ENCODE measurements around the gene APBB1. TPM values are rescaled to one million over a fixed set of nuclear protein-coding genes. Genes with fewer than 3 reads are reported as not detected.
"Not testable (repeated sequence)": the region's sequence is repeated elsewhere in the genome, so short reads cannot be mapped to it uniquely, and the experiment has no call there.

Gene APBB1
- total RNA-seq, 1 donor from 2014 or later = 29.2 TPM

DNA sequence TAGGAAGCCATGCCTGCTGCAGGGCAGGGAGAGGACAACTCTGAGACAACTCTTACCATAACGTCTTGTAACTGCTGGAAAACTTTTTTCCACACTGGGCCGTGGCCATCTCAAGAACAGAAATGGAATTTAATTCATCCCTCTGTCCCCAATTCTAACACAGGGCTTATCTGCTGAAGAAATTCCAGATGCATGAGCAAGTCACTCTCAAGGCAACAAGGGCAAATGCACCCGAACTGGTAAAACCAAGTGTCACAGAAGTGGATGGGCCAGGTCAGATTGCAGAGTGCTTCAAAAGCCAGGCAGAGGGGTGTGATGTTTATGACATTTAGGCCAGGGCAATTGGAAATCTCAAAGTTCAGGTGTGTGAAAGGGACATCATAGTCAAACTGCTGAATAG lies 21.3 kb downstream of the APBB1 start:
- H3K27me3 ChIP-seq = no peaks in the 10 kb centered on the region
- intact Hi-C loops (cut with DNase I) = no loop called here
- no peak for DNase-seq (ENCODE audit: low spot score in 2 of 2)
- TF ChIP-seq, protein P1, sequence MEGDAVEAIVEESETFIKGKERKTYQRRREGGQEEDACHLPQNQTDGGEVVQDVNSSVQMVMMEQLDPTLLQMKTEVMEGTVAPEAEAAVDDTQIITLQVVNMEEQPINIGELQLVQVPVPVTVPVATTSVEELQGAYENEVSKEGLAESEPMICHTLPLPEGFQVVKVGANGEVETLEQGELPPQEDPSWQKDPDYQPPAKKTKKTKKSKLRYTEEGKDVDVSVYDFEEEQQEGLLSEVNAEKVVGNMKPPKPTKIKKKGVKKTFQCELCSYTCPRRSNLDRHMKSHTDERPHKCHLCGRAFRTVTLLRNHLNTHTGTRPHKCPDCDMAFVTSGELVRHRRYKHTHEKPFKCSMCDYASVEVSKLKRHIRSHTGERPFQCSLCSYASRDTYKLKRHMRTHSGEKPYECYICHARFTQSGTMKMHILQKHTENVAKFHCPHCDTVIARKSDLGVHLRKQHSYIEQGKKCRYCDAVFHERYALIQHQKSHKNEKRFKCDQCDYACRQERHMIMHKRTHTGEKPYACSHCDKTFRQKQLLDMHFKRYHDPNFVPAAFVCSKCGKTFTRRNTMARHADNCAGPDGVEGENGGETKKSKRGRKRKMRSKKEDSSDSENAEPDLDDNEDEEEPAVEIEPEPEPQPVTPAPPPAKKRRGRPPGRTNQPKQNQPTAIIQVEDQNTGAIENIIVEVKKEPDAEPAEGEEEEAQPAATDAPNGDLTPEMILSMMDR (IDR thresholded peaks at IDR 0.05) = no peak
- H3K4me3 ChIP-seq = no peak overlapping the region
- H3K9me3 ChIP-seq = no peaks in the 10 kb centered on the region
- H3K27ac ChIP-seq = peak overlapping the region in 1 of 2 donors; percentile 46
- peaks cover 44 to 71% of the 10 kb centered on the region in 2 donors for H3K36me3 ChIP-seq
- peaks cover 0 to 5% of the 10 kb centered on the region in 2 donors for H3K4me1 ChIP-seq

GRCh38 chr11:6397156-6397555 lies 21.7 kb downstream of the APBB1 start:
- Histone ChIP-seq H3K4me1 (peaks cover 0 to 5% of the 10 kb centered on the region in 2 donors), H3K36me3 (peaks cover 41 to 67% of the 10 kb centered on the region in 2 donors), H3K4me3 (no peak overlapping the region), H3K9me3 (no peaks in the 10 kb centered on the region), H3K27me3 (no peaks in the 10 kb centered on the region), H3K27ac (peak overlapping the region in 1 of 2 donors; percentile 46)
- intact Hi-C loops (cut with DNase I) = no loop called here
- TF ChIP-seq, protein P1 (IDR thresholded peaks at IDR 0.05) = no peak
- DNase-seq (ENCODE audit: low spot score in 2 of 2) = no peak

DNA sequence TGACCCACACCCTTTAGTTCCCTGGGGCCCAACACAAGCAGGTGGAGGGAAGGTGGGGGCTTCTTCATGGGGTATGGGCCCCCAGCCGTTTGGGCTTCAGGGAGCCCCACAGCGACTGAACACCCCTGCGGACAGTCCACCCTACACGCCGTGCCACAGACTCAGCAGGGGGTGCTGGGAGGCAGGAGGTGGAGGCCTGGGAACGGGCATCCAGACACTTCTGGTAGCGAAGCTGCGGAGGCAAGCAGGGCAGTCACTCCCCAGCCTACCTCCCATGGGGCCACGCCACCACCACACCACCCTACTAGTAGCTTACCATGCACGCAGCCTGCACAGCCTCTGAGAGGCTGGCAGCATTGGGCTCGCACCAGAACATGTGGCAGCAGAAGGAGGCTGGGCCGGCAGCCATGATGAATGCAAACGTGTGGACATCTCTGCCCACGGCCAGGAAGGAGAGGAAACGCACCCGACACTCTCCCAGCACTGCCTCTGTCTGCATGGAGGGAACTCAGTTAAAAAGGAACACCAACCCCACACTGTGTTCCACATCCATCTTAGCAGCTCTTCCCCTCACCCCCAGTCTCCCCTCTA lies 23.3 kb downstream of the APBB1 start:
- H3K27me3 ChIP-seq = no peaks in the 10 kb centered on the region
- peaks cover 29 to 51% of the 10 kb centered on the region in 2 donors for H3K36me3 ChIP-seq
- TF ChIP-seq, protein P1 (IDR thresholded peaks at IDR 0.05) = no peak
- no peak overlapping the region for H3K27ac ChIP-seq
- peaks cover 9 to 14% of the 10 kb centered on the region in 2 donors for H3K4me1 ChIP-seq
- intact Hi-C loops (cut with DNase I) = no loop called here
- H3K4me3 ChIP-seq = no peak overlapping the region
- DNase-seq (ENCODE audit: low spot score in 2 of 2) = no peak
- H3K9me3 ChIP-seq = no peaks in the 10 kb centered on the region

DNA sequence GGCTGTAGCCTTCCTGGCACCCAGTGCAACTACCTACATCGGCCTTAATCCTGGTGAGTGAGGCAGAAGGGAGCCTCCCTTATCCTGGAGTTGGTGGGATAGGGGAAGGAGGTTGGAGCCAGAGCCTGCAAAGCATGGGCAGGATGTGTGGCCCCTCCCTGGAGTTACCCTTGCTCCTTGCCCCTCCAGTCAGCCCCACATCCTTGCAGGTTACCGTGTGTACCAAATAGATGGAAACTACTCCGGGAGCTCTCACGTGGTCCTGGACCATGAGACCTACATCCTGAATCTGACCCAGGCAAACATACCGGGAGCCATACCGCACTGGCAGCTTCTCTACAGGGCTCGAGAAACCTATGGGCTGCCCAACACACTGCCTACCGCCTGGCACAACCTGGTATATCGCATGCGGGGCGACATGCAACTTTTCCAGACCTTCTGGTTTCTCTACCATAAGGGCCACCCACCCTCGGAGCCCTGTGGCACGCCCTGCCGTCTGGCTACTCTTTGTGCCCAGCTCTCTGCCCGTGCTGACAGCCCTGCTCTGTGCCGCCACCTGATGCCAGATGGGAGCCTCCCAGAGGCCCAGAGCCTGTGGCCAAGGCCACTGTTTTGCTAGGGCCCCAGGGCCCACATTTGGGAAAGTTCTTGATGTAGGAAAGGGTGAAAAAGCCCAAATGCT lies 24.8 kb downstream of the APBB1 start:
- intact Hi-C loops (cut with DNase I) = loop anchor here (5.0 kb wide), 3 partner anchors 113 to 288 kb away; partner anchors contain the start of genes ILK, MRPL17 and RRP8
- no peaks in the 10 kb centered on the region for H3K27me3 ChIP-seq
- no peak overlapping the region for H3K4me3 ChIP-seq
- no peak overlapping the region for H3K27ac ChIP-seq
- no peak for DNase-seq (ENCODE audit: low spot score in 2 of 2)
- H3K9me3 ChIP-seq = no peaks in the 10 kb centered on the region
- H3K4me1 ChIP-seq = peaks cover 9 to 19% of the 10 kb centered on the region in 2 donors
- TF ChIP-seq, protein P1 (IDR thresholded peaks at IDR 0.05) = no peak
- H3K36me3 ChIP-seq = peaks cover 28 to 36% of the 10 kb centered on the region in 2 donors

GRCh38 chr11:6392251-6392650 lies 26.6 kb downstream of the APBB1 start:
- H3K9me3 ChIP-seq; DNase-seq (ENCODE audit: low spot score in 2 of 2); H3K27me3 ChIP-seq; H3K27ac ChIP-seq; H3K4me3 ChIP-seq: not testable (repeated sequence)
- Histone ChIP-seq H3K4me1 (peaks cover 9 to 14% of the 10 kb centered on the region in 2 donors), H3K36me3 (peaks cover 23 to 27% of the 10 kb centered on the region in 2 donors)
- intact Hi-C loops (cut with DNase I) = loop anchor here (5.0 kb wide), 3 partner anchors 115 to 290 kb away; partner anchors contain the start of genes ILK, MRPL17 and RRP8

DNA sequence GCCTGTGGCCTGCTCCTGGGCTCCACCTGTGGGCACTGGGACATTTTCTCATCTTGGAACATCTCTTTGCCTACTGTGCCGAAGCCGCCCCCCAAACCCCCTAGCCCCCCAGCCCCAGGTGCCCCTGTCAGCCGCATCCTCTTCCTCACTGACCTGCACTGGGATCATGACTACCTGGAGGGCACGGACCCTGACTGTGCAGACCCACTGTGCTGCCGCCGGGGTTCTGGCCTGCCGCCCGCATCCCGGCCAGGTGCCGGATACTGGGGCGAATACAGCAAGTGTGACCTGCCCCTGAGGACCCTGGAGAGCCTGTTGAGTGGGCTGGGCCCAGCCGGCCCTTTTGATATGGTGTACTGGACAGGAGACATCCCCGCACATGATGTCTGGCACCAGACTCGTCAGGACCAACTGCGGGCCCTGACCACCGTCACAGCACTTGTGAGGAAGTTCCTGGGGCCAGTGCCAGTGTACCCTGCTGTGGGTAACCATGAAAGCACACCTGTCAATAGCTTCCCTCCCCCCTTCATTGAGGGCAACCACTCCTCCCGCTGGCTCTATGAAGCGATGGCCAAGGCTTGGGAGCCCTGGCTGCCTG lies 27.3 kb downstream of the APBB1 start:
- DNase-seq (ENCODE audit: low spot score in 2 of 2) = no peak
- intact Hi-C loops (cut with DNase I) = loop anchor here (2.0 to 5.0 kb wide), 4 partner anchors 81 to 291 kb away; partner anchors contain the start of genes ILK, MRPL17, RRP8 and TRIM3
- TF ChIP-seq, protein P1 (IDR thresholded peaks at IDR 0.05) = no peak
- H3K4me1 ChIP-seq = peaks cover 9 to 14% of the 10 kb centered on the region in 2 donors
- H3K27ac ChIP-seq = peak overlapping the region in 1 of 2 donors; percentile 95
- peak overlapping the region; percentile 89 to 96 for H3K4me3 ChIP-seq
- H3K27me3 ChIP-seq = no peaks in the 10 kb centered on the region
- no peaks in the 10 kb centered on the region for H3K9me3 ChIP-seq
- peaks cover 23 to 27% of the 10 kb centered on the region in 2 donors for H3K36me3 ChIP-seq
